ENCODE results near the gene ZSWIM9. TPM values are rescaled to one million over a fixed set of nuclear protein-coding genes. Genes with fewer than 3 reads are reported as not detected.

The ZSWIM9 gene
- total RNA-seq, 4 donors from 2014 or later, result 2.0 to 4.7 (median 2.7) TPM

DNA sequence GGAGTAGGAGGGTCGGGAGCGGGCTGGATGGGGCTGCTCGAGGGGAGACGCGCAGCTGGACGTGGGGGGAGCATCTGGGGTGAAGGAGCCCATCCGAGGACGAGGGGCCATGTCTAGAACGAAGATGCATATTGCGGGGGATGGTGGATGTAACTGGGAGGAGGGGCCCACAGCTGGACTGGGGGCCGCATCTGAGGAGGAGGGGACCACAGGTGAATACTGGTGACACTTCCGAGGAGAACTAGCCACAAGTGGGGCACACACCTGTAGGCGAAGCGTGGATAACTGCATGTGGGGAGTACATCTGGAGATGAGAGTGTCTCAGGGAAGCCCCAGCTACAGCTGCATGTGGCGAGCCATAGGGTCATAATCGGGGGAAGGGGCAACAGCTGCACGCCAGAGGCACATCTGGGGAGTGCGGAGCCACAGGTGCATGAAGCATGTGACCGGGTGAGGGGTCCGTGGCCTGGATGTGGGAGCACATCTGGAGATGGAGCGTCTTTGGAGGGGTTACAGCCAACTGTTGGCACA lies 402 bp downstream of the ZSWIM9 start:
- 3% methylated on average over 18 to 19 of the region's 21 CpGs for WGBS, 2 donors
- H3K4me1 ChIP-seq, result peaks cover 3 to 24% (median 6%) of the 10 kb centered on the region in 3 donors
- intact Hi-C loops (cut with DNase I), result no loop called here
- H3K27ac ChIP-seq, result peak overlapping the region; percentile 92 to 99 (median 94)
- H3K27me3 ChIP-seq, result no peaks in the 10 kb centered on the region
- no peaks in the 10 kb centered on the region for H3K9me3 ChIP-seq
- peak overlapping the region; percentile 71 to 93 (median 89) for H3K4me3 ChIP-seq
- DNase-seq, result no peak
- H3K36me3 ChIP-seq, result peaks cover 0 to 41% (median 14%) of the 10 kb centered on the region in 3 donors
- TF ChIP-seq, protein P1, sequence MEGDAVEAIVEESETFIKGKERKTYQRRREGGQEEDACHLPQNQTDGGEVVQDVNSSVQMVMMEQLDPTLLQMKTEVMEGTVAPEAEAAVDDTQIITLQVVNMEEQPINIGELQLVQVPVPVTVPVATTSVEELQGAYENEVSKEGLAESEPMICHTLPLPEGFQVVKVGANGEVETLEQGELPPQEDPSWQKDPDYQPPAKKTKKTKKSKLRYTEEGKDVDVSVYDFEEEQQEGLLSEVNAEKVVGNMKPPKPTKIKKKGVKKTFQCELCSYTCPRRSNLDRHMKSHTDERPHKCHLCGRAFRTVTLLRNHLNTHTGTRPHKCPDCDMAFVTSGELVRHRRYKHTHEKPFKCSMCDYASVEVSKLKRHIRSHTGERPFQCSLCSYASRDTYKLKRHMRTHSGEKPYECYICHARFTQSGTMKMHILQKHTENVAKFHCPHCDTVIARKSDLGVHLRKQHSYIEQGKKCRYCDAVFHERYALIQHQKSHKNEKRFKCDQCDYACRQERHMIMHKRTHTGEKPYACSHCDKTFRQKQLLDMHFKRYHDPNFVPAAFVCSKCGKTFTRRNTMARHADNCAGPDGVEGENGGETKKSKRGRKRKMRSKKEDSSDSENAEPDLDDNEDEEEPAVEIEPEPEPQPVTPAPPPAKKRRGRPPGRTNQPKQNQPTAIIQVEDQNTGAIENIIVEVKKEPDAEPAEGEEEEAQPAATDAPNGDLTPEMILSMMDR (IDR thresholded peaks at IDR 0.05), result no peak
- TF ChIP-seq POLR2A (IDR thresholded peaks at IDR 0.05), result no peak

DNA sequence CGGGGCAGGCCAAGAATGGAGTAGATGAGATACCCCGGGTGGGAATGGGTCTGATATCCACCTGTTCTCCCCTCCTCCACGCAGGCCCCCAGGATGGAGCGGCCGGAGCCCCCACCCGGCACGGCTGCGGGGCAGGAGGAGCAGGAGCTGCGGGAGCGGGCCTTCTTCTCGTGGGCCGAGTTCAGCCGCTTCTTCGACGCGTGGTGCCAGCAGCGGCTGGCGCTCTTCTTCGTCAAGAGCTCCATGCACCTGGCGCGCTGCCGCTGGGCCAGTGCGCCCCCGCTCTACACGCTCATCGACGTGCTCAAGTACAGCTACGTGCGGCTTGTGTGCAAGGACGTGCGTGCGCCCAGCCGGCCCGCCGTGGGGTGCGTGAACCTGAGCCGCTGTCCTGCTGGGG lies 1.2 kb downstream of the ZSWIM9 start:
- WGBS, 2 donors, result 67 to 86% methylated on average over 1 to 17 of the region's 37 CpGs
- TF ChIP-seq, protein P1 (IDR thresholded peaks at IDR 0.05), result no peak
- TF ChIP-seq POLR2A (IDR thresholded peaks at IDR 0.05), result no peak
- intact Hi-C loops (cut with DNase I), result no loop called here
- Histone ChIP-seq H3K4me1 (peaks cover 3 to 24% (median 6%) of the 10 kb centered on the region in 3 donors), H3K36me3 (peaks cover 0 to 49% (median 14%) of the 10 kb centered on the region in 3 donors), H3K27me3 (no peaks in the 10 kb centered on the region), H3K4me3 (no peak overlapping the region), H3K27ac (no peak overlapping the region), H3K9me3 (no peaks in the 10 kb centered on the region)
- DNase-seq, result no peak

DNA sequence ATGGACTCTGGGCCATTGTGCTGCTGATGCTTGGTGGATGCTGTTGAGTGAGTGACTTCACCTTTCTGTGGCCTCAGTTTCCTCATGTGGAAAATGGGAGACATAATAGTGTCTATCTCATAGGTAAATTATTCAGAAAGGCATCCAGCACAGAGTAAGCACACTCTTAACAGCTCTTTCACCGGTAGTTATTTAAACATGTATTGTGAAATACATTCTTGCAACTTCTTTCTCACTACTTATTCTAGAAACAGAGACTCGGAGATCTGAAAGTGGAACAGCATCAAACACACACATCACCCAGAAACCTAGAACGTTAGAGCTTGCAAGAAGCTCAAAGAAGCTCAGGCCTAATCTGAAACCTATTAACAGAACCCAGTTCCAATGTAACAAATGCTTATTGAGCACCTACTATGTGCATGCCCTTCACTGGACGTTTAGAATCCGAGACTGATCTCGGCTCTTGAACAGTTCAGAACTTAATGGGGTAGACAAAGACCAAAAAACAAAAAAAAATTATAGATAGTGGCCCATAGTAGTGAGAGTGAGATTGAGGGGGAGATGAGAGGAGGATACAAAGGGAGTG lies 4.1 kb downstream of the ZSWIM9 start:
- H3K4me3 ChIP-seq, result no peak overlapping the region
- peaks cover 3 to 16% (median 6%) of the 10 kb centered on the region in 3 donors for H3K4me1 ChIP-seq
- H3K9me3 ChIP-seq, result no peaks in the 10 kb centered on the region
- H3K27ac ChIP-seq, result no peak overlapping the region
- peaks cover 0 to 64% (median 14%) of the 10 kb centered on the region in 3 donors for H3K36me3 ChIP-seq
- intact Hi-C loops (cut with DNase I), result no loop called here
- DNase-seq, result no peak
- H3K27me3 ChIP-seq, result no peaks in the 10 kb centered on the region
- 72 to 82% methylated on average over 6 of the region's 6 CpGs for WGBS, 2 donors
- TF ChIP-seq, protein P1 (IDR thresholded peaks at IDR 0.05), result no peak
- TF ChIP-seq POLR2A (IDR thresholded peaks at IDR 0.05), result no peak

DNA sequence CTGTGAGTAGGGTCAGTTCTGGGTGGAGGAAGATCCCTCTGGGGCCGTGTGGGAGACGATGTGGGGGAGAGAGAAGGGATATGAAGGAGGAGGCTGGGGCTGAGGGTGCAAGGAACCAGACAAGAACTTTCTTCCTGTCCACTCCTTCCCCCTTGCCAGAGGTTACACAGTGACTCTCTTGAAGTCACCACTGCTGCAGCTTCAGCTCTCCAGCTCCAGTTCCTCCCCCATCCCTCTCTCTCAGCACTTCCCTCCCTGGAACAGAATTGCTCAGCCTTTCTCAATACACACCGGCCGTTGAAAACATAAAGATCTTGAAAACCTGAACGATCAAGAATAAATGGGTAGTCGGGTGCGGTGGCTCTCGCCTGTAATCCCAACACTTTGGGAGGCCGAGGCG lies 5.1 kb downstream of the ZSWIM9 start:
- peaks cover 3 to 13% (median 6%) of the 10 kb centered on the region in 3 donors for H3K4me1 ChIP-seq
- H3K9me3 ChIP-seq, result no peaks in the 10 kb centered on the region
- H3K27ac ChIP-seq, result no peak overlapping the region
- intact Hi-C loops (cut with DNase I), result no loop called here
- no peak for DNase-seq
- no peaks in the 10 kb centered on the region for H3K27me3 ChIP-seq
- WGBS, 2 donors, result 83 to 91% methylated on average over 8 to 9 of the region's 10 CpGs
- TF ChIP-seq, protein P1 (IDR thresholded peaks at IDR 0.05), result no peak
- TF ChIP-seq POLR2A (IDR thresholded peaks at IDR 0.05), result no peak
- H3K36me3 ChIP-seq, result peaks cover 0 to 75% (median 14%) of the 10 kb centered on the region in 3 donors
- H3K4me3 ChIP-seq, result no peak overlapping the region

DNA sequence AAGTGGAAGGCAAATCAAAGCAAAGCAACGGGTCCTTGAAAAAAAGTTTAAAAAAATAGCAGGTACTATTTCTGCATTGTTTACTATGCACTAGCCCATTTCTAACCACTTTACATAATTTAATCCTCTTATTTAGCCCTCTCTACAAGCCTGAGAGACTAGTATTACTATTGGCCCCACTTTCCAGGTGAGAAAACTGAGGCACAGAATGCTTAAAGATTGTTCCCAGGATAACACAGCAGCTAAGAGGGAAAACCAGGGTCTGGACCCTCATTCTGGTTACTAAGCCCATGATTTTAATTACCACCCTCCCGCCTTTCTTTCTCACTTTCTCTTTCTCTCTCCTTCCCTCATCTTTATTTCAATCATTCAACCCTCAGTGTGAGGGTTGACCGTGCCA lies 5.7 kb downstream of the ZSWIM9 start:
- no peak for TF ChIP-seq POLR2A (IDR thresholded peaks at IDR 0.05)
- TF ChIP-seq, protein P1 (IDR thresholded peaks at IDR 0.05), result no peak
- H3K27ac ChIP-seq, result no peak overlapping the region
- no peaks in the 10 kb centered on the region for H3K27me3 ChIP-seq
- H3K9me3 ChIP-seq, result peaks cover 0 to 2% (median 2%) of the 10 kb centered on the region in 3 donors
- H3K36me3 ChIP-seq, result peaks cover 0 to 76% (median 14%) of the 10 kb centered on the region in 3 donors
- no peak for DNase-seq
- H3K4me3 ChIP-seq, result no peak overlapping the region
- H3K4me1 ChIP-seq, result peaks cover under 1 to 7% (median 3%) of the 10 kb centered on the region in 3 donors
- WGBS, 2 donors, result 79 to 94% methylated on average over 3 of the region's 3 CpGs
- intact Hi-C loops (cut with DNase I), result no loop called here
